DND-41 (cell line): ENCODE results near the gene BCAP31.

Source experiments
- CTCF ChIP-seq: IDR thresholded peaks from 2 replicates; pipeline ENCODE4 v1.5.1; 2012; ENCODE audit warnings: borderline replicate concordance, low read length, moderate library complexity, mild to moderate bottlenecking; ENCODE audit not compliant: poor library complexity, severe bottlenecking; ENCODE audit errors: extremely low read depth
- EZH2 ChIP-seq: IDR thresholded peaks from 3 replicates; pipeline ENCODE4 v1.6.1; 2012; ENCODE audit warnings: borderline replicate concordance, low read depth, mild to moderate bottlenecking, moderate library complexity, low read length, inconsistent platforms; ENCODE audit not compliant: severe bottlenecking

- no peak for TF ChIP-seq CTCF
- no peak for TF ChIP-seq EZH2
Measured at GRCh38 chrX:153769158-153769864, 45.1 kb upstream of the BCAP31 start.
